KMS-11 (cell line): Measurements from ENCODE around the gene RAD51C.

Experiments used
- H2AFZ ChIP-seq: fragments of 200-600 bp; sonication (generic); 2 replicates; pipeline ENCODE4 v1.6.1; 2016; ENCODE audit warnings: antibody characterized with exemption, mixed run types, low read depth
- H3K27ac ChIP-seq: fragments of 200-600 bp; sonication (generic); 2 replicates; pipeline ENCODE4 v1.6.1; 2016; ENCODE audit warnings: mild to moderate bottlenecking, mixed run types
- H3K27me3 ChIP-seq: fragments of 200-600 bp; sonication (generic); 2 replicates; pipeline ENCODE4 v1.6.1; 2017; ENCODE audit warnings: mild to moderate bottlenecking, low read depth, mixed run types, moderate library complexity; ENCODE audit not compliant: insufficient read depth
- H3K36me3 ChIP-seq: fragments of 200-600 bp; sonication (generic); 2 replicates; pipeline ENCODE4 v1.6.1; 2017; ENCODE audit warnings: mild to moderate bottlenecking, mixed run types; ENCODE audit not compliant: insufficient read depth
- H3K4me1 ChIP-seq: fragments of 200-600 bp; sonication (generic); 2 replicates; pipeline ENCODE4 v1.6.1; 2016; ENCODE audit warnings: mild to moderate bottlenecking, low read depth, mixed run types; ENCODE audit not compliant: poor library complexity, severe bottlenecking
- H3K4me2 ChIP-seq: fragments of 200-600 bp; sonication (generic); 2 replicates; pipeline ENCODE4 v1.7.0; 2016; ENCODE audit warnings: mild to moderate bottlenecking, mixed run types
- H3K4me3 ChIP-seq: fragments of 200-600 bp; sonication (generic); IDR thresholded peaks from 2 replicates; pipeline ENCODE4 v1.6.1; 2017; ENCODE audit warnings: low read depth, low read length, mixed read lengths; ENCODE audit not compliant: insufficient read depth
- H3K79me2 ChIP-seq: fragments of 200-600 bp; sonication (generic); 2 replicates; pipeline ENCODE4 v1.6.1; 2016; ENCODE audit warnings: low read depth, mixed run types; ENCODE audit not compliant: insufficient read depth
- H3K9ac ChIP-seq: fragments of 200-600 bp; sonication (generic); 2 replicates; pipeline ENCODE4 v1.6.1; 2016; ENCODE audit warnings: mild to moderate bottlenecking, mixed run types
- H4K20me1 ChIP-seq: fragments of 200-600 bp; sonication (generic); 2 replicates; pipeline ENCODE4 v1.6.1; 2016; ENCODE audit warnings: mild to moderate bottlenecking, mixed run types; ENCODE audit not compliant: insufficient read depth
- CTCF ChIP-seq: fragments of 200-600 bp; sonication (generic); conservative IDR thresholded peaks from 2 replicates; pipeline ENCODE4 v1.6.1; 2017; ENCODE audit warnings: low read depth, mild to moderate bottlenecking, antibody characterized with exemption, low read length, moderate library complexity, mixed read lengths

Gene RAD51C

GRCh38 chr17:58757162-58757613 is 64.8 kb downstream of the RAD51C start:
- Histone ChIP-seq H3K4me1 (no peaks in the 10 kb centered on the region), H3K36me3 (no peaks in the 10 kb centered on the region), H3K27ac (no peak overlapping the region), H3K4me2 (peak overlapping the region; percentile 81; the same call in 1 of the 2 replicates), H3K27me3 (peaks cover 16% of the 10 kb centered on the region), H3K9ac (no peak overlapping the region), H3K79me2 (no peaks in the 10 kb centered on the region), H2AFZ (no peak overlapping the region), H3K4me3 (no peak overlapping the region), H4K20me1 (no peaks in the 10 kb centered on the region)
- TF ChIP-seq CTCF: no peak

GRCh38 chr17:58758890-58759289 is 66.5 kb downstream of the RAD51C start:
- no peak for TF ChIP-seq CTCF
- no peaks in the 10 kb centered on the region for H3K4me1 ChIP-seq
- no peaks in the 10 kb centered on the region for H3K36me3 ChIP-seq
- H3K79me2 ChIP-seq: no peaks in the 10 kb centered on the region
- H2AFZ ChIP-seq: no peak overlapping the region
- no peaks in the 10 kb centered on the region for H4K20me1 ChIP-seq
- peaks cover 16% of the 10 kb centered on the region for H3K27me3 ChIP-seq
- H3K4me2 ChIP-seq: no peak overlapping the region
- no peak overlapping the region for H3K27ac ChIP-seq
- no peak overlapping the region for H3K9ac ChIP-seq
- no peak overlapping the region for H3K4me3 ChIP-seq

GRCh38 chr17:58759522-58759921 is 67.1 kb downstream of the RAD51C start:
- H3K27me3 ChIP-seq: peaks cover 16% of the 10 kb centered on the region
- H3K79me2 ChIP-seq: no peaks in the 10 kb centered on the region
- H3K4me3 ChIP-seq: no peak overlapping the region
- H3K4me2 ChIP-seq: no peak overlapping the region
- H4K20me1 ChIP-seq: no peaks in the 10 kb centered on the region
- no peak overlapping the region for H3K9ac ChIP-seq
- TF ChIP-seq CTCF: no peak
- no peaks in the 10 kb centered on the region for H3K4me1 ChIP-seq
- no peak overlapping the region for H3K27ac ChIP-seq
- no peaks in the 10 kb centered on the region for H3K36me3 ChIP-seq
- H2AFZ ChIP-seq: no peak overlapping the region

- Histone ChIP-seq H3K4me1 (no peaks in the 10 kb centered on the region), H3K4me2 (no peak overlapping the region), H2AFZ (no peak overlapping the region), H3K4me3 (no peak overlapping the region), H3K27ac (no peak overlapping the region), H3K9ac (no peak overlapping the region), H3K79me2 (no peaks in the 10 kb centered on the region), H4K20me1 (no peaks in the 10 kb centered on the region), H3K27me3 (peaks cover 16% of the 10 kb centered on the region), H3K36me3 (no peaks in the 10 kb centered on the region)
- no peak for TF ChIP-seq CTCF
Measured at GRCh38 chr17:58760248-58760647, 67.8 kb downstream of the RAD51C start.
